ENCODE results near the gene TSPAN4. TPM values are rescaled to one million over a fixed set of nuclear protein-coding genes. Genes with fewer than 3 reads are reported as not detected.

The TSPAN4 gene
- total and polyA plus RNA-seq, 2 of the 13 experiments (the other 11 are each of a cell fraction or from before 2014, with no cell fraction given), result 31.7 to 68.3 TPM

GRCh38 chr11:819129-819931 is 23.3 kb upstream of the TSPAN4 start (continued):
- TF ChIP-seq THAP9 (CRISPR knock-in tag; IDR thresholded peaks at IDR 0.05; ENCODE audit: borderline replicate concordance) (no peak; the same call in 1 of the 2 replicates), ZNF607 (CRISPR knock-in tag; IDR thresholded peaks at IDR 0.05; ENCODE audit: borderline replicate concordance) (no peak; the same call in none of the 2 replicates), NFYC (CRISPR knock-in tag; IDR thresholded peaks at IDR 0.05) (peak; percentile 63), ZHX2 (IDR thresholded peaks at IDR 0.05; ENCODE audit: low read depth) (no peak), ZHX2 (CRISPR knock-in tag; IDR thresholded peaks at IDR 0.05; ENCODE audit: borderline replicate concordance) (no peak), ZBTB10 (CRISPR knock-in tag; IDR thresholded peaks at IDR 0.05; ENCODE audit: borderline replicate concordance) (no peak), SRSF9 (IDR thresholded peaks at IDR 0.05; ENCODE audit: borderline replicate concordance, insufficient read depth, low read depth, low read length, poor library complexity, severe bottlenecking) (no peak), CAMTA2 (CRISPR knock-in tag; IDR thresholded peaks at IDR 0.05; ENCODE audit: borderline replicate concordance) (no peak), NFIB (CRISPR knock-in tag; IDR thresholded peaks at IDR 0.05; ENCODE audit: borderline replicate concordance) (no peak), PITX1 (CRISPR knock-in tag; IDR thresholded peaks at IDR 0.05) (no peak), ZNF800 (CRISPR knock-in tag; IDR thresholded peaks at IDR 0.05) (no peak), TEAD3 (CRISPR knock-in tag; optimal IDR thresholded peaks at IDR 0.05; ENCODE audit: borderline replicate concordance) (no peak), MTA1 (CRISPR knock-in tag; IDR thresholded peaks at IDR 0.05; ENCODE audit: borderline replicate concordance) (peak; percentile 16; the same call in 1 of the 2 replicates), SETDB1 (CRISPR knock-in tag; IDR thresholded peaks at IDR 0.05; ENCODE audit: borderline replicate concordance) (no peak)
